Thyroid gland (tissue), 4 donors: ENCODE results near the gene HCN1. TPM values are rescaled to one million over a fixed set of nuclear protein-coding genes. Genes with fewer than 3 reads are reported as not detected.
"Not testable (repeated sequence)": the region's sequence is repeated elsewhere in the genome, so short reads cannot be mapped to it uniquely, and the experiment has no call there.

ENCODE experiments used
- DNase-seq, 2 donors: peaks; one replicate each; pipeline ENCODE4 v3.0.0-alpha.2; 2019
- H3K27ac ChIP-seq, 3 donors: fragments of 200-600 bp; sonication (generic); 1 replicate in 2 of 3; 2 replicates in 1 of 3; pipeline ENCODE4 v1.5.1; 2016 to 2019; ENCODE audit warnings: mild to moderate bottlenecking in 1 of 3, moderate library complexity in 1 of 3
- H3K27me3 ChIP-seq: fragments of 200-600 bp; sonication (generic); one replicate; pipeline ENCODE4 v1.5.1; 2019
- H3K36me3 ChIP-seq, 2 donors: fragments of 200-600 bp; sonication (generic); one replicate each; pipeline ENCODE4 v1.5.1; 2016 to 2019
- H3K4me1 ChIP-seq, 2 donors: fragments of 200-600 bp; sonication (generic); one replicate each; pipeline ENCODE4 v1.5.1; 2017 to 2019
- H3K4me3 ChIP-seq, 3 donors: fragments of 200-600 bp; sonication (generic); replicated peaks in 1 of 3; 1 replicate in 2 of 3; 2 replicates in 1 of 3; pipeline ENCODE4 v1.5.1; 2016; ENCODE audit warnings: mild to moderate bottlenecking in 1 of 3
- H3K9me3 ChIP-seq: fragments of 200-600 bp; sonication (generic); one replicate; pipeline ENCODE4 v1.5.1; 2017
- CTCF ChIP-seq, 6 experiments: fragments of 200-600 bp in 3 of 6; fragments of 450-650 bp in 3 of 6; sonication (generic) in 3 of 6; IDR thresholded peaks; one replicate each; pipeline ENCODE4 v1.5.1; 2016 to 2019; ENCODE audit warnings: antibody characterized with exemption in 6 of 6, mild to moderate bottlenecking in 2 of 6, inconsistent platforms in 1 of 6, moderate library complexity in 1 of 6
- POLR2A ChIP-seq, 2 donors: fragments of 450-650 bp; IDR thresholded peaks; one replicate each; pipeline ENCODE4 v1.6.1; 2017; ENCODE audit warnings: antibody characterized with exemption in 2 of 2, mild to moderate bottlenecking in 2 of 2, moderate library complexity in 1 of 2
- WGBS, 2 donors: methylation state at CpG; one replicate each; pipeline ENCODE4 v1.1.5; 2017; 5-methylcytosine and 5-hydroxymethylcytosine counted together
- intact Hi-C: fragments of 100-400 bp; cut with DNase I; formaldehyde crosslinking; loops from one replicate; pipeline ENCODE4 v1.15.1; 2023
- total RNA-seq, 4 donors: library from RNA; depleted of rRNA; stranded (reverse); fragments of >200 nt; gene quantifications; one replicate each; pipeline ENCODE4 v1.2.3, GENCODE V29; 2016

HCN1 gene
- total RNA-seq, 4 donors from 2014 or later: 0.17 to 0.40 (median 0.26) TPM

DNA sequence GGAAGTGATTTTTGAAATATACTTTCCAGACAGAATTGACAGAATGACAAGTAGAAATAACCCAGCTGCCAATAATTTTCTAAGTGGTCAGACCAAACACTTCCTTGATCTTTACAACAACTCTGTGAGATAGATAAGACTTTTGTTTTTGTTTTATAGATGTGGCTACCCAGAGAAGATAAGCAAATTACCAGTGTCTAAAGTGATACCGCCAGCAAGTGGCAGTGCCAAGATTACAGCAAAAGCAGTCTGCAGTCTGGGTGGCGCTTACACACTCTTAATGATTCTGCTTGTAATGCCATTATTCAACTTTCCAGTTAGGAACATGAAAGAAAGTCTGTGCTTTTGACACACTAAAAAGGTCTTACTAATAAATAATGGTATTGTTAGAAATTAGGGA is 92.1 kb downstream of the HCN1 start:
- WGBS, 2 donors: 73 to 80% methylated on average over 2 of the region's 2 CpGs
- DNase-seq: no peak
- intact Hi-C loops: no loop called here
- H3K27ac ChIP-seq: no peak overlapping the region
- H3K9me3 ChIP-seq: no peaks in the 10 kb centered on the region
- H3K36me3 ChIP-seq: no peaks in the 10 kb centered on the region
- no peaks in the 10 kb centered on the region for H3K4me1 ChIP-seq
- H3K4me3 ChIP-seq: no peak overlapping the region
- no peaks in the 10 kb centered on the region for H3K27me3 ChIP-seq
- TF ChIP-seq POLR2A (IDR thresholded peaks at IDR 0.05) (no peak), CTCF (IDR thresholded peaks at IDR 0.05) (no peak)

GRCh38 chr5:45601424-45601823 is 94.8 kb downstream of the HCN1 start:
- Histone ChIP-seq H3K4me3 (no peak overlapping the region), H3K9me3 (no peaks in the 10 kb centered on the region), H3K27ac (no peak overlapping the region), H3K36me3 (no peaks in the 10 kb centered on the region), H3K4me1 (no peaks in the 10 kb centered on the region), H3K27me3 (no peaks in the 10 kb centered on the region)
- no peak for DNase-seq
- TF ChIP-seq CTCF (IDR thresholded peaks at IDR 0.05): no peak
- TF ChIP-seq POLR2A (IDR thresholded peaks at IDR 0.05): no peak
- 44 to 54% methylated on average over 3 of the region's 3 CpGs for WGBS, 2 donors
- intact Hi-C loops: no loop called here

DNA sequence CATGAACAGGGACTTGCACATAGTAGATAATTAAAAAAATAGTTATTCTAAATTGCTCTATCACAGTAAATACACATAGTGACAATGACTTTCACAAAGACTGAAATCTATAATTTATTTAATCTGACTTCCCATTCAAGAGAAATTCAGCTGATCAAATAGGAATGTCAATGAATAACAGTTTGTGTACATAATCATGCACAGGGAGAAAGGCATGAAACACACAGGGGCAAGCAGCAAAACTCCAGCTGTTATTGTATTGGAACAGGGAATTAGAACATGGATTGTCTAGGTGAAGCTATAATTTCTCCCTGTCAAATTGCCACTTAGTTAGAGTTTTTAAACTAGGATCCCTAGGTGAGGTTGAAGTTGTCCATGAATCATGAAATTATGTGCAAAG is 99.9 kb downstream of the HCN1 start:
- intact Hi-C loops: no loop called here
- Histone ChIP-seq H3K4me3 (no peak overlapping the region), H3K36me3 (no peaks in the 10 kb centered on the region), H3K27ac (no peak overlapping the region), H3K9me3 (no peaks in the 10 kb centered on the region), H3K4me1 (no peaks in the 10 kb centered on the region), H3K27me3 (no peaks in the 10 kb centered on the region)
- no peak for DNase-seq
- no peak for TF ChIP-seq POLR2A (IDR thresholded peaks at IDR 0.05)

- intact Hi-C loops, H3K4me1 ChIP-seq, DNase-seq, H3K4me3 ChIP-seq, H3K27me3 ChIP-seq, H3K27ac ChIP-seq, H3K36me3 ChIP-seq, H3K9me3 ChIP-seq: not testable (repeated sequence)
- WGBS, 2 donors: 78 to 100% methylated on average over 1 to 8 of the region's 8 CpGs
Observed at GRCh38 chr5:45586001-45586400, 110.2 kb downstream of the HCN1 start.

DNA sequence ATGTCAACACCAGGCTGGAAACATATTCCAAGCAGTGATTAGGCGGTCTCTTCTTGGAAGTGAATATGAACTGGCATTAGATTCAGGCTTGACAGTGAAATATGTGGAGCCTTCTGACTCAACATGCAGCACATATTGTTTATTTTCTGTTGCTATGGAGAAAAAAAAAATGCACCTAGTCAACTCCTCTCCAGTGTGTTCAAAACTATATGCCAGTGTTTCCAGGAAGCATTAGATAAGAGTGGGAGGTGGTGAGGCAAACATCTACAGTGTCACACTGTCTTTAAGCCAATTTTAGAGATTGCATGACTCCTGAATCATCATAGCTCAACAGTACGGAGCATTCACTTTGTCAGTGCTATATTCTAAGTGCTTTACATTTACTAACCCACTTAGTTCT is 117.9 kb downstream of the HCN1 start:
- intact Hi-C loops: no loop called here
- Histone ChIP-seq H3K36me3 (no peaks in the 10 kb centered on the region), H3K27me3 (no peaks in the 10 kb centered on the region), H3K4me1 (no peaks in the 10 kb centered on the region), H3K9me3 (no peaks in the 10 kb centered on the region), H3K27ac (no peak overlapping the region), H3K4me3 (no peak overlapping the region)
- WGBS, 2 donors: 72 to 75% methylated on average over 2 of the region's 2 CpGs
- TF ChIP-seq CTCF (IDR thresholded peaks at IDR 0.05) (no peak), POLR2A (IDR thresholded peaks at IDR 0.05) (no peak)
- DNase-seq: no peak

DNA sequence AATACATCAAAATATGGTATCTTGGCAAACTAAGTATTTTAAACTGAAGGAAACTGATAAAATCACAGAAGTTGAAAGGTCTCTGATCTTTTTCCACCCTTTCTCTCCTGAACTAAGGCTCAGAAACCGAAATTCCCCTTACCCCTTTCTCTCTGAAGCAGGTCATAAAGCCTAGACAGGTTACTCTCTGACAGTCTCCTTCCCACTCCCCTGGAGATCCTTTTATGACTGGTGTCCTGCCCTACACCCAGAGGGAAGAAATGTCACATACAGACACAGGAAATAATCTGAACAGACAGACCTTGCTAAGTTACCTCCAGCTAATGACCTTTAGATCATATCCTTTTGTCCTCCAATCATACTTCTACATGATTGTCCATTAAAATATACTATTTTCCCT is 127.4 kb downstream of the HCN1 start:
- no peaks in the 10 kb centered on the region for H3K27me3 ChIP-seq
- H3K36me3 ChIP-seq: no peaks in the 10 kb centered on the region
- intact Hi-C loops: no loop called here
- no peak for DNase-seq
- TF ChIP-seq POLR2A (IDR thresholded peaks at IDR 0.05) (no peak), CTCF (IDR thresholded peaks at IDR 0.05) (no peak)
- no peaks in the 10 kb centered on the region for H3K4me1 ChIP-seq
- WGBS, 2 donors: 20 to 33% methylated on average over 1 of the region's 1 CpG
- H3K27ac ChIP-seq: no peak overlapping the region
- H3K9me3 ChIP-seq: no peaks in the 10 kb centered on the region
- no peak overlapping the region for H3K4me3 ChIP-seq
